Spleen (tissue), 7 donors: ENCODE measurements around the gene IMPDH1.

Experiments
- POLR2A ChIP-seq, 3 donors: fragments of 450-650 bp; IDR thresholded peaks; one replicate each; pipeline ENCODE4 v1.5.1; 2017; ENCODE audit warnings: antibody characterized with exemption in 3 of 3, mild to moderate bottlenecking in 1 of 3
- POLR2AphosphoS5 ChIP-seq, 3 donors: sonication (generic); formaldehyde crosslinking; IDR thresholded peaks; one replicate each; pipeline ENCODE4 v1.5.1; 2017; ENCODE audit warnings: antibody characterized with exemption in 3 of 3
- TF ChIP-seq, protein P1 (sequence below), 11 experiments: fragments of 200-600 bp in 7 of 11; fragments of 450-650 bp in 4 of 11; sonication (generic) in 4 of 11; IDR thresholded peaks in 8 of 11; conservative IDR thresholded peaks in 3 of 11; 1 replicate in 7 of 11; 2 replicates in 4 of 11; pipeline versions ENCODE4 v1.4.0 to v1.8.0; 2016 to 2021; ENCODE audit warnings: antibody characterized with exemption in 11 of 11, inconsistent platforms in 4 of 11, mild to moderate bottlenecking in 1 of 11
- donor health status: DM: no; HTN: no; CAD: no; lungs with moderate emphysema.
- donor health status: DM: no; HTN: no; CAD: no.
- donor health status: DM: no; HTN: no; CAD: no.

DNA sequence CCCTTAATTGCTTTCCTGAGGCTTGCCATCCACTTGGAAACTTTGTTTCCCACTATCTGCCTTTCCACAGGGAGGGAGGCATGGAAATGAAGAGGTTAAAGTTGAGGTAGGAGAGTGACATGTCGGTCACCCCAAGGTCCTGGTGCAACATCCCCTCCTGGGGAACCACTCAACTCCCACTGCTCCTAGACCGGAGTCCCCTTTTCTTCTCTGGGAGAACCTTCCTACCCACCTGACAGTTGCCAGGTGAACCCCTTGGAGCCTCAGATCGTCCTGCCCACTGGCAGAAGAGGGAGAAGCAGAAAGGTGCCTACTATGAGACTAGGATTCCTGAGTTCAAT is 21.7 kb downstream of the IMPDH1 start:
- TF ChIP-seq, protein P1, sequence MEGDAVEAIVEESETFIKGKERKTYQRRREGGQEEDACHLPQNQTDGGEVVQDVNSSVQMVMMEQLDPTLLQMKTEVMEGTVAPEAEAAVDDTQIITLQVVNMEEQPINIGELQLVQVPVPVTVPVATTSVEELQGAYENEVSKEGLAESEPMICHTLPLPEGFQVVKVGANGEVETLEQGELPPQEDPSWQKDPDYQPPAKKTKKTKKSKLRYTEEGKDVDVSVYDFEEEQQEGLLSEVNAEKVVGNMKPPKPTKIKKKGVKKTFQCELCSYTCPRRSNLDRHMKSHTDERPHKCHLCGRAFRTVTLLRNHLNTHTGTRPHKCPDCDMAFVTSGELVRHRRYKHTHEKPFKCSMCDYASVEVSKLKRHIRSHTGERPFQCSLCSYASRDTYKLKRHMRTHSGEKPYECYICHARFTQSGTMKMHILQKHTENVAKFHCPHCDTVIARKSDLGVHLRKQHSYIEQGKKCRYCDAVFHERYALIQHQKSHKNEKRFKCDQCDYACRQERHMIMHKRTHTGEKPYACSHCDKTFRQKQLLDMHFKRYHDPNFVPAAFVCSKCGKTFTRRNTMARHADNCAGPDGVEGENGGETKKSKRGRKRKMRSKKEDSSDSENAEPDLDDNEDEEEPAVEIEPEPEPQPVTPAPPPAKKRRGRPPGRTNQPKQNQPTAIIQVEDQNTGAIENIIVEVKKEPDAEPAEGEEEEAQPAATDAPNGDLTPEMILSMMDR (IDR thresholded peaks at IDR 0.05 in 8 of 11, conservative IDR thresholded peaks at IDR 0.05 in 3 of 11): no peak
- no peak for TF ChIP-seq POLR2A (IDR thresholded peaks at IDR 0.05)
- no peak for TF ChIP-seq POLR2AphosphoS5 (IDR thresholded peaks at IDR 0.05)
